ENCODE data around the gene RPL15.
A peak's percentile ranks its signal among the peaks of the same experiment; 100 is the strongest.

Gene RPL15

DNA sequence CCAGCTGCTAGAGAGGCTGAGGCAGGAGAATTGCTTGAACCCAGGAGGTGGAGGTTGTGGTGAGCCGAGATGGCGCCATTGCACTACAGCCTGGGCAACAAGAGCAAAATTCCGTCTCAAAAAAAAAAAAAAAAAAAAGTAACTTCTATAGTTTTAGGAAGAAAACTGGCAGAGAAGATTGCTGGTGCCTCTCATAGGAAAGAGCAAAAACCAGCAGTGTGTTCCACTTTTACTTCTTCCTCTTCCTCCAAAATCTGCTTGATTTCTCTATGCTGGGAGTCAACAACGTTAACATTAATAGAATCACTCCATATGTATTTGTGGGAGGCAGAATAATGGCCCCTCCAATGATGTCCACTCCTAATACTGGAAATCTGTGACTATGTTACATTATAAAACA is 15.6 kb downstream of the RPL15 start:
- no peak for DNase-seq (ENCODE audit: low spot score)

DNA sequence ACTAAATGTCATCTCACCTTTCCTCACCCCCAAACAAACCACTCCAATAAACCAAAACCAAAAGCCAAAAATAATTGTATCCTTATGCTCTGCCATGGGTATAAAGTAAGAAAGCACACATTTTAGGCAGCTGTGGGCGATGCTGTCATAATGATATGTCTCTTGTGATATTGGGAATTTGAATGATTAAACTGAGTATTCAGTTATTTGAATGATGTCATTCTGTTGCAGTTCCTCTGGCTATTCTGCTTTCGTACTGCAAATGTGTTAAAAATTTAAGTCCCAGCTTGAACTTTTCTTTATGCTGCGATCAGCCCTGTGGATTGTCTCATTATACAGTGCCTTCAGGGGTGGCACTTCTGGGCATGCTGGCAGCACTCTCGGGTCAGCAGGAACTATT is 17.3 kb downstream of the RPL15 start:
- no peak for DNase-seq (ENCODE audit: low spot score)

DNA sequence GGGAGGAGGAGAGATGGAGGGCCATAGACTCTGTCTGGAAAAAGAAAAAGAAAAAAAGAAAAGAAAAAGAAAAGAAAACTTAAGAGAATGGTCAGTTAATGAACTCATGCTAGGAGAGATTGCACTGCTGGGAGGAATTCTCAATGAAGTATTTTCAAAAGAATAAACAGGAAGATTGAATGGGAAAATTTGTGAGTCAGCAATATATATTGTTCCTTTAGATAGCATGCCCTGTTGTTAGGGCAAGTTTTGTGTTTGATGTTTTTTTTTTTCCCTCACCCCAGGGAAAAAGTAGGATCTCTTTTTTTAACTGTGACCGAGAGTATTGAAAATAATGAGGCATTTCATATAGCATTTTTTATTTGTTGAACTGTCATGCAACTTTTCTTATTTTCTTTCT is 20.4 kb downstream of the RPL15 start:
- DNase-seq (ENCODE audit: low spot score) = no peak

DNA sequence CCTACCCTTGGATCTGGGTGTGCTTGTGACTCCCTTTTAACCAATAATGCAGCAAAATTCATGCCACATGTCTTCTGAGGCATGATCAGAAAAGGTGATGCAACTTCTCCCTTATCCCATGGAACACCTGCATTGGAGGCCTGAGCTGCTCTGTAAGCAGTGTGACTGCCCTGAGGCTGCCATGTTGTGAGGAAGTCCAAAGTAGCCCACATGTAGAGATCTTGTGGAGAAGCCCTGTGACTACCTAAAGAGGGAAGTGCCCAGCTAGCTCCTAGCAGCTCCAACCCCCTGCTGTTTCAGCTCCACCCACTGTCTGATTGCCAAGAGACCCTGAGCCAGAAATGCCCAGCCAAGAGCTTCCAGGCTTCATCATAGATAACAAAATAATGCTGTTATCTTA is 21.8 kb downstream of the RPL15 start:
- no peak for DNase-seq (ENCODE audit: low spot score)

DNA sequence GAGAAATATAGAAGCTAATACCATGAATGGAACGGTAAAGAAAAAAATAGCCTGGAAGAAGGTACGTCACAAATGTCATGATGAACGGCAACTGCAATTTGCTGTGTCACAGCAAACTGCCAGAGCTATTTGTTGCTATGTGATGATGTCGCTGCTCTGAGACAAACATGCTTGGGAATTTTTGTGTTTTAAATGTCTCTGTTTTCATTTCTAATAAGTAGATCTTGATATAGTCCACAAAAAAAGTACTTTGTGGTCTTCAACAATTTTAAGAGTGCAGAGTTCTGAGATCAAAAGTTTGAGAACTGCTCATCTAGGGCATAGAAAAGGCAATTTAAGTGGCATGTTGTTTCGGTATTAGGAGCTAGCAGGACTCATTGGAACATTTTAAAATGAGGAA is 23.8 kb downstream of the RPL15 start:
- no peak for DNase-seq (ENCODE audit: low spot score)

DNA sequence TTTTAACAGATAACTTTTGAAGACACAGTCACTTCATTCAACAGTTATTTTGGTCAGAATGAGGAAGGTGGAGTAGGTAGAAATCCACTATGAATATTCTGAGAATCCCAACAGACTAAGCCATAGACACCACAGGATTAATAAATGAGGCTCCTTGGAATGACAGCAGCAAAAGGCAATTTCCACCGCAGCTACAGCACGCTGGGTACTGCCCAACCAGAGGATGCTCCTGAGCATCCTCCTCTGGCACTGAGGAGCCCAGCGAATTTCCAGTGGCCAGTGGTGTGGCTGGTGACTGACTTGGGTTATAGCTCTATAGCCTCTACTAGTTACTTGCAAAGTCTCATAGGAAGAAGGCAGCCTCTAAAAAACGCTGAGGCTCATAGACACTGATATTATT is 24.5 kb downstream of the RPL15 start:
- DNase-seq (ENCODE audit: low spot score) = no peak

DNA sequence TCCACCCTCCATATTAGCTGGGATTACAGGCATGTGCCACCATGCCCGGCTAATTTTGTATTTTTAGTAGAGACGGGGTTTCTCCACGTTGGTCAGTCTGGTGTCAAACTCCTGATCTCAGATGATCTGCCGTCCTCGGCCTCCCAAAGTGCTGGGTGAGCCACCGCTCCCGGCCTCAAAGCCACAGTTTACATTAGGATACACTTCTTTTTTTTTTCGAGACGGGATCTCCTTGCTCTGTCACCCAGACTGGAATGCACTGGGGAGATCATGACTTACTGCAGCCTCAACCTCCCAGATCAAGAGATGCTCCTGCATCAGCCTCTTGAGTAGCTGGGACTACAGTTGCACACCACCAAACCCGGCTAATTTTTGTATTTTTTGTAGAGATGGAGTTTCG is 25.6 kb downstream of the RPL15 start:
- no peak for DNase-seq (ENCODE audit: low spot score)

DNA sequence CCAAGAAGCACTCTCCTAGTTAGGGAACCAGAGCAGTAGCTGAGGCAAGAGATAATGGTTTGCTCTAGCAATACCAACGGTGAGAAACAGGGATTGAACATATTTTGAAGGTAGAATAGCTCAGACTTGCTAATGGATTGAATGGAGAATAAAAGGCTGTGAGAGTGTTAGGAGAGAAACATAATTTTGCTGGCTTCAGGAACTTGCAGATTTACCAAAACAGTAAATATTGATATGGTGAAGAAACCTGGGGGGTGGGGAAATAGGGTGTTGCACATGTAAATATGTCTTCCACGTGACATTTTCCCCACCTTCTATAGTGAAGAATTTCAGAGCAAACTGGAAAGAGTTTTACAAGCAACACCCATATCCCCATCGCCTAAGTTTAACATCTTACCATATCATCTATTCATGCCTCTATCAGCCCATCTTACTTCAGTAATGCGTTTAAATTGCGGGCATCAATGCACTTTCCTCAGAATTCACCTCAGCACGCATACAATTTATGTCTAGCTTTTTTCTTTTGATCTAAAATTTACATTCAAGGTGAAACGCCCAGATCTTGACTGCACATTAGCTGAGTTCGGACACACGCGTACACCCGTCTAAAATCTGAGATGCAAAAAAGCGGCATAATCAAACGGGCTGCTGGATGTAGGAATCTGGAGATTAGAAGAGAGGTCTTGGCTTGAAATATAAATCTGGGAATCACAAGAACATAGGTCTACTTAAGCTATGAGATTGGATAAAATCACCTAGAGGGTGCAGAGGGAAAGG is 27.3 kb downstream of the RPL15 start:
- no peak for DNase-seq (ENCODE audit: low spot score)

DNA sequence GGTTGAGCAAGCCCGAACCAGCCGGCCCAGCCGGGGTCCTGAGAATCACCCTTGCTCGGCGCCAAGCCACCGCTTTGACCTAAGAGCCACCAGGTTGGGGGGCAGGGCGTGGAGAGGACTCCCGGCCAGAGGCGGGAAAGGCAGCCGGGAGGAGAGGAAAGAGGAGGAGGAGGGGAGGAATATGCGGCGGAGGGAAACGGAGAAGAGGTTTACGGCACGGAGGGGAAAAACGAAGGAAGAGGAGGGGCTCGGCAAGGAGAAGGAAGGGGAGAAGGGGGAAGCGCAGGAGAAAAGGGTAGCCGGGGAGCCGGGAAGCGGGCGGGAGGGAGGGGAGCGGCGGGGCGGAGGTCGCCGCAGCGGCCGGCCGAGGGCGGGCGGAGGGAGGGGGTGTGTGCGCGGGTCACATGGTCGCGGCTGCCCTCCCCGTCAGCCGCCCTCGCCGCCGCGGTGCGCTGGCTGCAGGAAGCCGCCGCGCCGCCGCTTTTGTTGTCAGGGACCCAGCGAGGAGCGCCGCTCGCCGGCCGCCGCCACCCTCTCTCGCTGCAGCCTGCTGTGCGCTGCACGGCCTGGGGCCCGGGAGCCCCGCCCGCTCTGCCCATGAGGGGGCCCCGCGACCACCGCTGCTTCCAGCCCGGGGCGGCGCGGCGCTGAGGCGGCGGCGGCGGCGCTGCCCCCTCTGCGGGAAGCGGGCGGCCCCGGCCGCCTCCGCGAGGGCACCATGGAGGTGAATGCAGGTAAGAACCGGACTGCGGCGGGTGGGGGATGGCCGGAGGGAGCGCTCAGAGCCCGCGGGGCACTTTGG is 28.1 kb downstream of the RPL15 start, which contains the start of gene NR1D2:
Gene NR1D2 (plus strand): TSS at position 426 of the 802 bp plus-strand sequence. CDS start 293 bp downstream, at position 719.
- DNase-seq (ENCODE audit: low spot score) = peak; percentile 89

DNA sequence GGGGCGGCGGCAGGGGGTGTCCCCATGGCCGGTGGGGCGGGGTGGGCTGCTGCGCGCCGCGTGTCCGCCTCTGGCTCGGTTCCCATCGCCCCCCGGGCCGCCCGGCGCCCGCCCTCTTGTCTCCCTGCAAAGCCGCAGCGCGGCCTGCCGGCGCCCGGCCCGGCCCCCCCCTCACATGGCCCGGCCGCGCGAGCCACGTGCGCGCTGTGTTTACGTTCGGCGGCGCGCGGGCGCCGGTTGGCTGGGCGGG is 28.7 kb downstream of the RPL15 start:
- DNase-seq (ENCODE audit: low spot score) = no peak

DNA sequence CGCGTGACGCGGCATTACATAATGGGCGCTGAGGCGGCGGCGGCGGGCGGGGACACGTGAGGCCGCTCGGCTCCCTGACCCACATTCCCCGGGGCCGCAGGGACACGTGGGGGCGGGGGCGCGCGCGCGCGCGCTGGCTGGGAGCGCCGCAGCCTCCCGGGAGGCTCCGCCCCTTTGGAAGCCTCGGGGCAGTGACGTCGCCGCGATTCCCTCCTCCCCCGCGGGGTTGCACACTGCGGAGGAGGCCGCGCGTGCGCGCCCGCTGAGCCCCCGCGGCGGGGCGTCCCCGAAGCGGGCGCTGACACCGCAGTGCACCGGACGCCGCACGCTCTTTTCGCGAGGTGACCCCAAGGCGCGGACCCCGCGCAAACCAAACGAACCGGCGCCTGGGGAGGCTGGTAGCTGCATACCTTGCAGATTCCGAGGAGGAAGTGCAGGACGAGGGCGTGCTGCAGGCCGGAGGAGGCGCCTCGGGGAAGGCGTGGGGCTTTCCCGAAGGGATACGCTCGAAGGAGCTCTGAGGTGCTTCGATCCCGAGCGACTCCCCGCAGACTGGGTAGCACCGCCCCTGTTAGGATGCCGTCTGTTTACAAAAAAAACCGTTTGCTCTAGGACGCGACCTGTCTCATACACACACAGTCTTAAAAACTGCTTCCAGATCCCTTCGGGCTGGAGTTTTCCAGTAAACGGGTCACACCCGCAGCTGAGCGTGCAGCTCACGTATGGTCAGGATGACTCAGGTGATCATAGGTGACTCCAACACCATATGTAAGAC is 29.2 kb downstream of the RPL15 start:
- DNase-seq (ENCODE audit: low spot score) = peak; percentile 99

DNA sequence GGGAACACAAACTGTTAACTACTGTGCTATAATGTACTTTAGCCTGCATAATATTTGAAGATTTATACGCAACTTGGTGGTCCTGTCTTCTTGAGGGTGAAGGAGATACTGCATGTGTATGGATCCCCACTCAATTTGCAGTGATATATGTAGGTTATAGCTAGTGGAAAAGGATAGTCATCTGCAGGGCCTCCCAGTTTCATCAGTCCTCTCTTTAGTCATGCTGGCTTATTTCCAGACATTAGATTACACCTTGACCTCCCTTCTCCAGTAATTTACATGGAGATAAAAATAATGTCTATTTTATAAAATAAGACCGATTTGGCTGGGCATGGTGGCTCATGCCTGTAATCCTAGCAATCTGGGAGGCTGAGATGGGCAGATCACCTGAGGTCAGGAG is 31.8 kb downstream of the RPL15 start:
- no peak for DNase-seq (ENCODE audit: low spot score)

DNA sequence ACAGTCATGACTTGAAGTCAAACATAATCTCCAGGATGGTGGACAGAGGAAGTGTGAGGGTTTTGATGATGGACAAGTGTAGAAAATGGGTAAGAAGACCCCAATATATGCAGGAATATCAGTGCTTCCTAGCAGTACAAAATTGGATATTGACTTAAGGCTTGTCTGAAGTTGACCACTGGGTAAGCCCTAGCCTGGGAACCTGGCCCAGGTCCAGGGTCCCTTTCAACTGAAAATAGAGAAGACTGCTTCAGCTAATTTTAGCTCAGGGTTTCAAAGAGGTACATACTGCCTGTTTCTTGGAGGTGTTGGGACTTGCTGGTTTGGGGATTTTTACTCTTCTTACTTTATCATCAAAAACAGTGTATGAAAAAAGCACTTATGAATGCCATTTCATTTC is 32.9 kb downstream of the RPL15 start:
- DNase-seq (ENCODE audit: low spot score) = no peak

DNA sequence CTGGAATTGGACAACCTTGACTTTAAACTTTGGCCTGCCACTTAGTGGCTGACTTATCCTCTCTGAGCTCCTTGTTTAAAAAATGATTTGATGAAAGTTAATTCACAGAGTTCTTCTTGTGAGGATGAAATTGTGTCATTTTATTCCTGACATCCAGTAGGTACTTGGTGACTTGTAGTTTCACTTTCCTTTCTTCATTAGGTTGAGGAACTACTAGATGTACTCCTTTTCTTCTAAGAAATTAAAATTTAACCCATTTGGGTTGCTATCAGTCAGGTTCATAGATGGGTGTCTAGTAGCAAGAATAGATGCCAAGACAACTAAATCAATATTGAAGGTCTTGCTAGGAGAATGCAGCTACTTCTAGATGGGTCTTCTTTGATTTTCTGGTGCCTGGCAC is 33.4 kb downstream of the RPL15 start:
- DNase-seq (ENCODE audit: low spot score) = no peak

DNA sequence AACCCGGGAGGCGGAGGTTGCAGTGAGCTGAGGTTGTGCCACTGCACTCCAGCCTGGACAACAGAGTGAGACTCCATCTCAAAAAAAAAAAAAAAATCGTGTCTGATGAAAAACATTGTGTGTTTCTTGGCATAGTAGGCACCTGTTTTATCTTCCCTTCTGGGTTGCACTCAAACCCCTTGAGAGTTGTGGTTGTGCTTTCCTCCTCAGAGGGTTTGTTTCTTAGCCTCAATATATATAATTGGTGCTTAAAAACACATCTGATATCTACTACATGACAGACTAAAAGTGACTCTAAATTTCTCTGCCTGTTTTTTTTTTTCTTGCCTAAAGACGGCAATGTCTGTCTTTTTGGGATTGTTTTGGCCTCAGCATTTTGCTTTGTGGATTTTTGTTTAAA is 35.7 kb downstream of the RPL15 start:
- no peak for DNase-seq (ENCODE audit: low spot score)

DNA sequence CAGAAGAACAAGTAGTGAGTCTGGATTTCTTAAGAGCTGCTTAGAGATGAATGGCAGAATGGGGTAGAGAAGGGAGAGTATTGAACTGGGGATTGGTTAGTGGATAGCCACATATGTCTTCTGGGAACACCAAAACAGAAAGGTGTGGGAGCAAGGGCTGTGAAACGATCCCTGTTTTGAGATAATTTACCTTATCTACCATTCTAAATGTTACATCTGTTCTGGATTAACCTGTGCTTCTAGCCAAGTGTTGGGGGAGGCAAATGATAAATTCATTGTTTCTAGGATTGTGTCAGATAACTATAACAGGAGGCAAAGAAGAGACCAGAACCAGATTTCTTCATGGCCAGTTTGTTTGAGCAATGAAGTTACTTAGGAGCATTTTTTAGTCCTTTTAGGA is 36.6 kb downstream of the RPL15 start:
- DNase-seq (ENCODE audit: low spot score) = no peak

DNA sequence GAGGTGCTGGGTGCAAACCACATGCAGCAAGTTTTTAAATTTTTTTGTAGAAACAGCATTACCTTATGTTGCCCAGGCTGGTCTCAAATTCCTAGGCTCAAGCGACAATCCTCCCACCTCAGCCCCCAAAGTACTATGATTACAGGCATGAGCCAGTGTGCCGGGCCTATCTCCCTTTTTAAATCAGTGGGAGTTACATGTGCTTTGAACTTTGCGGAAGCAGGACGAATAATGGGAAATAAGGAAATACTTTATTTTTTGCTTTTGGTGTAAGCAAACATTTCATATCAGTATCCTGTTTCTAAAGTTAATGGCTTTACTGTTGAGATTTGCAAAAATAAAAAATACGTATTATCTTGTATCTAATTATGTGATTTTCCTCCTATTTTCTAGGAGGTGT is 37.2 kb downstream of the RPL15 start:
- no peak for DNase-seq (ENCODE audit: low spot score)

DNA sequence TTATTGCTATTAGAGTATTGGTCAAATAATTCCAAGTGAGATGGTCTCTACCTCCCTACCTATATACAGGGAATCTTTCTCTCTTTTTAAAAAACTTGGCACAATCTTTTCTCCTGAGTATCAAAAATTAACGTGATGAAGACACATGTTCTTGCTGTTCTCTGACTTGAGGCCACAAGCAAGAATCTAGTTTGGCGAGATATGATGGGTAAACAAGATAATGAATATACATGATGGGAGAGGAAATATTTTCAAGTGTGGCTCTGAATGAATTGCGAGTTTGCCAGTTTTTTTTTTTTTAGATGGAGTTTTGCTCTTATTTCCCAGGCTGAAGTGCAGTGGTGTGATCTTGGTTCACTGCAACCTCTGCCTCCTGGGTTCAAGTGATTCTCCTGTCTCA is 39.8 kb downstream of the RPL15 start:
- DNase-seq (ENCODE audit: low spot score) = no peak

DNA sequence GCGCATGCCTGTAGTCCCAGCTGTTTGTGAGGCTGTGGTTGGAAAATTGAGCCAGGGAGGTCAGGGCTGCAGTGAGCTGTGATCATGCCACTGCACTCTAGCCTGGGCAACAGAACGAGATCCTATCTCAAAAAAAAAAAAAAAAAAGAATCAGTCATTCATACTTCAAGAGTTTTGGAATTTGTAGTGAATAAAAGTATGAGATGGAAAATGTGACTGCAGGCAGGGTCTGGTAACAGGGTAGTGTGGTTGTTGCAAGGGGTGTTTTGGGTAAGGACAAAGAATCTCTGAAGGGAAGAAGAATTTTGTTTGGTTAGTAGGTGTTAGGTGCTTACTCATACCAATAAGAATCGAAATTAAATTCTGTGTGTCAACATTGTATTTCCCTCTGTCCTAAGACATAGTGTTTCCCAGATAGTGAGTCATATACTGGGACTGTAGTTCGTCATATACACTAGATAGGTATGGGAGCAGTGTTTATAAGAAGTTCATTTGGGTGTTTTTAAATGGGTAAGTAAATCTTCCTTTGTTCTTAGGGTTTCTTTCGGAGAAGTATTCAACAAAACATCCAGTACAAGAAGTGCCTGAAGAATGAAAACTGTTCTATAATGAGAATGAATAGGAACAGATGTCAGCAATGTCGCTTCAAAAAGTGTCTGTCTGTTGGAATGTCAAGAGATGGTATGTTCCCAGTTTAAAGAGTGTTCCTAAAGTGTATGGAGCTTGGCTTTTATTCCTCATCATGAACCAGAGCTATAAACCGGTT is 42.4 kb downstream of the RPL15 start:
- no peak for DNase-seq (ENCODE audit: low spot score)

DNA sequence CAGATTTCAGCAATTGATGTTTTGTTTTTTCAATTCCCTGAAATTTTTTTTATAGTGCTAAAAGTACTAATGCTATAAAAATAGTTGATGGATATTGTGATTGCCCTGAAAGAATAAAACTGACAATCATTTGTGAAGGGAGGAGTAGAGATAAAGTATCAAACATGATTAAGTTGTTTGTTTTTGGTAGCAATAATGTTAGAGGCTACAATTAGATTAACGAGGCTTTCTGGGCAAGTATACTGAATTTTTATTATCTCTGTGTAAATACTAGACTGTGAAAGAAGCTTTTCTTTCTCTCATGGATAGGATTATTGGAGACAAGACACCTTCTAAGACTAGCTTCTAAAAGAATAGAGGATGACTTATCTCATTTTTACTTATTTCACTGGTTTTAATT is 43.7 kb downstream of the RPL15 start:
- DNase-seq (ENCODE audit: low spot score) = no peak

DNA sequence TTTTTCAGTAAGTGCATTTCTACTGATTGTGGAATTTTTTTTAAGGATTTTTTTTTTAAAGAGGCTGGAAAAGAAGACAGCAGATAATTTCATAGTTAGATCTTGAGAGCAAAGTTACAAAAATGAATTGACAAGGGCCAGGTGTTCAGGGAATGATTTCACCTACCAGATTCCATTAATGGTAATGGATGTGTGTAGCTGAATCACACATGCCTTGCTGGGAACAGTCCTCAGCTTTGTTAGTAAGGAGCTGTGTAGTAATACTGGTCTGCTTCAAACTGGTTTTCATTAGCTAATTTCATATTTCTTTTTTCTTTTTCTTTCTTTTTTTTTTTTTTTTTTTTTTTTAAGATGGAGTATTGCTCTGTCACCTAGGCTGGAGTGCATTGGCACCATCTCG is 44.1 kb downstream of the RPL15 start:
- no peak for DNase-seq (ENCODE audit: low spot score)

DNA sequence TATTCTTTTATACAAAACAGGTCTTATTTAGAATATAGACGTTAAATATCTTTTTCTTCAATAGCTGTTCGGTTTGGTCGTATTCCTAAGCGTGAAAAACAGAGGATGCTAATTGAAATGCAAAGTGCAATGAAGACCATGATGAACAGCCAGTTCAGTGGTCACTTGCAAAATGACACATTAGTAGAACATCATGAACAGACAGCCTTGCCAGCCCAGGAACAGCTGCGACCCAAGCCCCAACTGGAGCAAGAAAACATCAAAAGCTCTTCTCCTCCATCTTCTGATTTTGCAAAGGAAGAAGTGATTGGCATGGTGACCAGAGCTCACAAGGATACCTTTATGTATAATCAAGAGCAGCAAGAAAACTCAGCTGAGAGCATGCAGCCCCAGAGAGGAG is 45.0 kb downstream of the RPL15 start:
- DNase-seq (ENCODE audit: low spot score) = no peak

Measured in iPS-NIHi11 (cell line).